ENCODE data around the gene KDM4F.
"Not testable (repeated sequence)": the region's sequence is repeated elsewhere in the genome, so short reads cannot be mapped to it uniquely, and the experiment has no call there.

The KDM4F gene

DNA sequence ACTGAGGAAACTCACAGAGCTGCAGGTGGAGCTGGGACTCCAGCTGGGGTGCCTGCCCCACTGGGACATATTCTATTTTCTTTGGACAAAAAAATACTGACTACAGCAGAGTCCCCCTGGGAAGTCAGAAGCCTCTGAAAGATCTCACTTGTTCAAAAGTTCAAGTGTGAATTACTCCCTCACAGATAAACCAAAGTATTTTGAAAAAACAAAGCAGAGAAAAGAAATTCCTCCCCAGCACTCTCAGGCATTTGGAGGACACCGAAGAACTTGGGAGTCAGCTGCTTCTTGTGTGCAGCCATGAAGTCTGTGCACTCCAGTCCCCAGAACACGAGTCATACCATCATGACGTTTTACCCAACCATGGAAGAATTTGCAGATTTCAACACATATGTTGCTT is at the start of gene KDM4F:
TSS of gene KDM4F (plus strand) at position 301 of the 400 bp plus-strand sequence.
- not testable (repeated sequence) for DNase-seq (ENCODE audit: low read depth)

DNA sequence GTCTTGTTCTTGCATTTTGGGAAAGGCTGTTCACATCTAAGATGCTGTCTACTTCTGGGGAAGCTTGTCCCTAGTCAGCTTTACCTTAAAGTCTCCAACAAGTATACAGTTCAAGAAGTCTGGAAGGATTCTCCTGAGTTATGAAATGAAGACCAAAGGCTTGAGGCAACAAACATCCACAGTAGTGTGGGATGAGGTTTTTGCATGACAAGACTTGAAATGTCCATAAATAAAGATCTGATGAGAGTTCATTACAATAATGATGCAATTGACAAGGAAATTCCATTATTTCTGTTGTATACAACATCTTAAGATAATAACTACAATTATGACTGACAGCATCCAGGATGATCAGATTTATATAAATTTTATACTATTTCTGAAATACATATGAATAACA is 45.5 kb upstream of the KDM4F start:
- no peak for DNase-seq (ENCODE audit: low read depth)

DNA sequence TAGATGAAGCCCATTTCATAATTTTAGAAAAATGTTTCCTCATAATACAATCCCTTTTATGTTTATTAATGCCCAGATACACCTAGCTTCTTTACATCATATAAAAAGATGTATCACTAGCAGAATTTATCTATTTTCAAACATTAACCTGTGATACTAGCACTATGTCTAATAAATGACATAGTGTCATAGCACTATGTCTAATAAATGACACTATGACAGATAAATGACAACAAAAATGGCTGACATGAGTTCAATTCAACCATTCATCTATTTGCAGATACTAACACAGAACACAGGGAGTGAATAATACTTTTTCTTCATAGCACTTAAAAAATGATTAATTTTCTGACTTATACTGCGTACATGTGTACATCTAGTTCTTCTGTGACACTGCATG is 43.6 kb upstream of the KDM4F start:
- no peak for DNase-seq (ENCODE audit: low read depth)

DNA sequence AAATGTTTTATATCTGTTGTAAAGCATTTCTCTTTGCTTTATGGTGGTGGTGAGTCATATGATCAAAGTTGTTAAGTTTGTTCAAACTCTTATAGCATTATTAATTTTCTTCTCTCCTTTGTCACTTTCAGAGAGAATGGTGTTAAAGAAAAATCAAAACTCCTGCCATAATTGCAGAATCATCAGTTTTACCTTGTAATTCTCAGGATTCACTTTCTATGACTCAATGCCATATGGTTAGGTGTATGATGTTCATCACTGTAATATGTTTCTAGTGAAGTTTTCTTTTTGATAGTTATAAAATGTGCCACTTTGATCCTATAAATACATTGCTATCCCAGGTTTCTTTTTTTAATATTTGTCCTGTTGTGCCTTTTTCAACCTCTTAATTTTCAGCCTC is 37.8 kb upstream of the KDM4F start:
- DNase-seq (ENCODE audit: low read depth), result no peak

GRCh38 chr11:95014184-95014821 is 34.9 kb upstream of the KDM4F start:
- DNase-seq (ENCODE audit: low read depth), result no peak

DNA sequence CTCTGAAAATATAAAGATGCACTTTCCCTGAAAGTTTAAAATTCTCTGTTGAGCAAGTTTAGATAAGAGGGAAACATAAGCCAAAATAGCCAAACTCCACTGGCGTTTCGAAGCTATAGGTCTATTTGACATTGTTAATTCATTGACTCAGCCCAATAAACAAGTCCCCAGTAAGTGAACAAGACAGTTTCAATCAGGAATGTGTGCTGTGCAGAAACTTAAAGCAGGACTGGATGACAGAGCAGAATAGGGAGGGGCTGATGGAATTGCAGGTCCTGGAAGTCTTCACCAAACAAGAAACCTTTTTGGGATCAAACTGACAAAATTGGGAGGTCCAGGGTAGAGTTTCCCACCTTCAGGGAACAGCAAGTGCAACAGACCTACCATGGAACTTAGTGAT is 33.1 kb upstream of the KDM4F start:
- DNase-seq (ENCODE audit: low read depth), result no peak

DNA sequence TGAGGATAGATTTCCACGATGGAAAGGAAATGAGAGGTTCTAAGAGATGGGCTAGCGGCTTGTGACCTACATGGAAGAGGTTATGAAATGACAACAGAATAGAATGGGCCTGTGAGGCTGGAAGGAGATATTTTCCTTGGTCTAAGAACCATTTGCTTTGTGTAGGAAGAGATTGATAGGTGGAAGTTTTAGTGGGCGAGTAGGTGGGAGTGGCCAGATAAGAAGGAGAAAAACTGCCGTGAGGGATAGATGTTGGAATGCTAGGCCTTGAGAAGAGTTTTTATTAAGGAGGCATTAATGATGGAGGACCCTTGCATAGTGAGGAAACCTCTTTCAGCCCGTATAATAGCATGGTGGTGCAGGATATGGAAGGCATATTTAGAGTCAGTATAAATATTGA is 27.8 kb upstream of the KDM4F start:
- not testable (repeated sequence) for DNase-seq (ENCODE audit: low read depth)

- DNase-seq (ENCODE audit: low read depth), result no peak
Observed at GRCh38 chr11:95024958-95025357, 24.3 kb upstream of the KDM4F start, which contains the start of gene KDM4E. KDM4E (plus strand) TSS chr11:95025258; CDS start chr11:95025558, 300 bp downstream.

GRCh38 chr11:95025594-95025993 is 23.6 kb upstream of the KDM4F start:
- DNase-seq (ENCODE audit: low read depth), result not testable (repeated sequence)

GRCh38 chr11:95028357-95028756 is 20.9 kb upstream of the KDM4F start:
- DNase-seq (ENCODE audit: low read depth), result no peak

DNA sequence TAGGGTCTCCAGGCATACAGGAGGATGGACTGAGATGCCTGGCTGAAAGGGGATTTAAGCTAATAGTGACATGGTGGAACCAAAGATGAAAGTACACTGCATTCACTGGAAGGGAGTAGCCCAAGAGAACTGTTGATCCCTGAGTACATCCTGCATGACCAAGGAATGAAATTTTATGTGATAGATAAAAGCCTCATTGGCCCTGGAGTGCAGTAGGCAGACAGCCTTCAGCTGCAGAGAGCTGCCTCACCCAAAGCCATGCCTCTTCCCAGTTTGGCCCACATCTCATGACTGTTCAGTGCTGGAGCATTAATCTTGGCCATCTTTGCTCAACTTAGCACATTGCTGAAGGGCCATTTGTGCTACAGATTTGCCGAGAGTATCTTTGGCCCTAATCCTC is 16.2 kb upstream of the KDM4F start:
- no peak for DNase-seq (ENCODE audit: low read depth)

DNA sequence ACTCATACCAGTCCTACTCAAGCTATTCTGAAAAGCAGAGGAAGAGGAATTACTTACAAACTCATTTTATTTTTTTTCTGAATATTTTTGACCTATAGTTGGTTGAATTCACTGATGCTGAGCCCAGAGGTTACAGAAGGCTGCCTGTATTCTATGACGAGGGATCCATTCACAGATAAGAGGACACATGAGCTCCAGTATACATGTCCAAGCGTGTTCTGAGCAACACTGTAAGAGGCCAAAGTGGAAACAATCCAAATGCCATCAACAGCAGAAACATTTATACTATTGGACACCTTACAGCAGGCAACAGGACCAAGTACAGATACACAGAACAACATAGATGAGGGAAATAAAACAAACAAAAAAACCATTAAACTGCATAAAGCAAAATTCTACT is 13.9 kb upstream of the KDM4F start:
- no peak for DNase-seq (ENCODE audit: low read depth)

DNA sequence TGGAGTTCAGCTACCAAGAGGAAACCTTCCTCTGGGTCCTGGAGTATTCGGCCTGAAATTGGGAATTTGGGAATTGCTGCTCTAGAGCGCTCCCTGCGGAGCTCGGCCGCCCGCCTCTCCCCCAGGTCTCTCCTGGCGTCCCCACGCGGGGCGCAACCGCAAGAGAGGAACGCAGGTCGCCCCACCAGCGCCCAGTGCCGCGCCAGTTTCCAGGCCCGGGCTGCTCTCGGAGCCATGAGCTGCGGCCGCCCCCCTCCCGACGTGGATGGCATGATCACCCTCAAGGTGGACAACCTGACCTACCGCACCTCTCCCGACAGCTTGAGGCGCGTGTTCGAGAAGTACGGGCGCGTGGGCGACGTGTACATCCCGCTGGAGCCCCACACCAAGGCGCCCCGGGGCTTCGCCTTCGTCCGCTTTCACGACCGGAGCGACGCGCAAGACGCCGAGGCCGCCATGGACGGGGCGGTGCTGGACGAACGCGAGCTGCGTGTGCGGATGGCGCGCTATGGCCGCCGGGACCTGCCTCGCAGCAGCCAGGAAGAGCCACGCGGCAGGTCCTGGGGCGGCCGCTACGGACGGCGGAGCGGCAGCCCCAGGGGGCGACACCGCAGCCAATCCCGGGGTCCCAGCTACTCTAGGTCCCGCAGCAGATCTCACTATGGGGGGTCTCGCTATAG is 11.7 kb upstream of the KDM4F start:
- not testable (repeated sequence) for DNase-seq (ENCODE audit: low read depth)

- no peak for DNase-seq (ENCODE audit: low read depth)
Observed at GRCh38 chr11:95042239-95042638, 7.0 kb upstream of the KDM4F start.

DNA sequence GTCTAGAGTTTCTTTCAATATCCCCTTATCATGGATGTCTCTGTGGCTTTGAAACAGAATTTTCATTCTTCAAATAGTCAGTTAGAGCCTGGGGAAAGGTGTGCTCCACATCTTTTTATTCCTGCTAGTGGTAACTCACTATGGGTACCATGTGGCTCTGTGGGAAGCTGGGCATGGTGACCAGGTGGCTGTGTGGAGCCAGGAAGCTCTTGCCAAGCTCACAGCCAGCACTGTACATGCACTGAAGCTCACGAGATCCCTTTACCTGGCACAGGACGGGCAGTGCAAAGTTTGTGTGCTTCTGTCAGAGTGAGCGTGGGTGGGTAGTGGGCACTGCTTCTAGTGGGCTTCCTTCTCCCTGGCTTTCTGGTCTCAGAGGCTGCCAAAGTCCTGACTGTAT is 6.3 kb upstream of the KDM4F start:
- no peak for DNase-seq (ENCODE audit: low read depth)

- no peak for DNase-seq (ENCODE audit: low read depth)
Observed at GRCh38 chr11:95044010-95044409, 5.2 kb upstream of the KDM4F start.

DNA sequence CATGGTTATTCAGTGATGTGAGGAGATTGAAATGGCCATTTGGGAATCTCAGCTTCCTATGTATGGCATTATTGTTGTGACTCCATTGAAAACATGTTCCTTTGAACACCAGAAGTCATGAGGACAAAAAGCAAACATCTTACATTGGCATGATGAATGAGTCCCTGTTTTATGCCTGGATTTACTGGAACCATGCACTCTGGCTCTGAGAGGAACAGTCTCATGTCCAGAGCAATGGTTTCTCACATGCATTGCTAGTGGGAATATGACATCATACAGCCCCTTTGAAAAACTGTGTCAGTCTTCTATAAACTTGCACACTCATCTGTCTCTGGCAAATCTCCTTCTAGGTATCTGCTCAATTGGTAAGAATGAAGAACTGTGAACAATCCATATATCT is 3.4 kb upstream of the KDM4F start:
- no peak for DNase-seq (ENCODE audit: low read depth)

- no peak for DNase-seq (ENCODE audit: low read depth)
Observed at GRCh38 chr11:95050595-95051202, 1.5 kb downstream of the KDM4F start.

- no peak for DNase-seq (ENCODE audit: low read depth)
Observed at GRCh38 chr11:95054356-95054755, 5.1 kb downstream of the KDM4F start.

DNA sequence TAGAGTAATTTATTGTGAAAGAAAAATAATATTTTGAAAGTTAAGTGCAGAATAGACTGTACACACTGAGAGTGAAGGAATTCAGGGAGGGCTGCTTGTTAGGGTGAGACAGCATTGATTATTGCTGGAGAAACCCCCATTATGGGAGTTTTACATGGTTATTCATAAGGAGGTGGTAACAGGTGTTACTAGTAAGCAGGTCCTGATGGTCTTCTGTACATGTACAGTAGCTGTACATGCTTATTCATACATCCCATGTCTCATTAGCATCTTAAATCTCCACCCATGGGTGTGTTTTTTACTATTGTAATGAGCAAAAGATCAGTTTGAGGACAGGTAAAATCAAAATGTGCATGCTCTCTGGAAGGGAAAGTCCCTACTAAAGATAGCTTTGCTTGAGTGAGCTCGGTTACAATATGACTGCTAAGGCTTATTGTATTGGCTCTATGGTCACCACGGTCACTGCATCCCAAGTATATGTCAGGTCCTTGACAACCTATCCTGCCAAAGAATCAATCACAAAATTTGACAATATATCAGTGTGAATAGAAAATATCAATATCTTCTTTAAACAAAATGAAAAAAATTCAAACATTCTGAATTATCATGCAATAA is 6.2 kb downstream of the KDM4F start:
- no peak for DNase-seq (ENCODE audit: low read depth)

- DNase-seq (ENCODE audit: low read depth), result no peak
Observed at GRCh38 chr11:95057959-95058358, 8.7 kb downstream of the KDM4F start.

DNA sequence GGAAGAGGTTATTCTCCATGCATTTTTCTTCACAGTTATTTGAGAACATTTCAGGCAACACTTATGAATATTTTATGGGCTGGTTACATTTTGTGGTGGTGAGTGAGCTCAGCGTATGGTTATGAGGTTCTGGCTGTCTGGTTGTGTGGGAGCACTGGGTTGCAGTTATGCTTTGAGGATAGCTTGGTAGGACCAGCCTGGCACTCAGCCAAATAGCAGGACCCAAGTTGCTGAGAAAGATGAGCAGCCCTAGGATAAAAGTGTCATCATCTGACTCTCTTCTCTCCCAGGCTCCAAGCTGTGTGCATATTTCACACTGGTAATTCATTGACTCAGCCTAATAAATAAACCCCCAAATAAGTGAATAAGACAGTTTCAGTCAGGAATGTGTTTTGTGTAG is 9.4 kb downstream of the KDM4F start:
- DNase-seq (ENCODE audit: low read depth), result no peak

GRCh38 chr11:95059046-95059445 is 9.8 kb downstream of the KDM4F start:
- DNase-seq (ENCODE audit: low read depth), result no peak

Measured in stimulated activated CD4-positive, alpha-beta T cell treated with anti-CD3 and anti-CD28 coated beads, Interleukin-2, amount 100 ng/mL, for 4 hours (primary cell).